ENCODE results near the gene SZT2.
"Not testable (repeated sequence)": the region's sequence is repeated elsewhere in the genome, so short reads cannot be mapped to it uniquely, and the experiment has no call there.

Gene SZT2

DNA sequence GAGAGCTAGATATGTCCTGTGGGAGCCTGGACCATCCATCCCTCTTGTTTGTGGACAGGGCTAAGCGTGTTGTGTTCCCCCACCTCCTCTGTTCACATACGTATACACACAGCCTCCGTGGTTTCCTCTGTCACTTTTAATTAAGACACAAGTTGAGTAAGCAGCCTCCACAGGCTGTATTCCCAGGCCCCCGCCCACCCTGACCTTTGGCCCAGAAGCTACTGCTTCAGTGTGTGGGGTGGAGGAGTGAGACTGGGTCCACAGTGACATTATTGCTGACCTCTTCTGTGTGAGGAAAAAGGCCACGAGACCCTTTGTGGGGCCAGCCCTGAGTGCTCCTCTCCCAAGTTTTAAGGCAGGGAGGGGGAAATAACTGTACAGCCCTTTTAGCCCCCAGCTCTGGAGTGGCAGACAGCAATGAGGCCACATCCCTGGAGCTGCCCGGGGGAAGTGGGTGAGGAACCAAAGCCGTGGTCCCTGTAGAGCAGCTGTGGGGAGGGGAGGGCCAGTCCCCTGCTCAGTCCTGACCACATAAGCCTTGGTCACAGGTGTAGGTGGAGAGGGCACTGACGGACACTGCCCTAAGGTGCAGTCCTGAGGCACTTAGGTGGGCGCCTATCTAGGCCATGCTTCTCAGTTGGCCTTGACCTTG is 26.3 kb upstream of the SZT2 start:
- DNase-seq, result no peak

- no peak for DNase-seq
Observed at GRCh38 chr1:43363935-43364525, 25.7 kb upstream of the SZT2 start.

DNA sequence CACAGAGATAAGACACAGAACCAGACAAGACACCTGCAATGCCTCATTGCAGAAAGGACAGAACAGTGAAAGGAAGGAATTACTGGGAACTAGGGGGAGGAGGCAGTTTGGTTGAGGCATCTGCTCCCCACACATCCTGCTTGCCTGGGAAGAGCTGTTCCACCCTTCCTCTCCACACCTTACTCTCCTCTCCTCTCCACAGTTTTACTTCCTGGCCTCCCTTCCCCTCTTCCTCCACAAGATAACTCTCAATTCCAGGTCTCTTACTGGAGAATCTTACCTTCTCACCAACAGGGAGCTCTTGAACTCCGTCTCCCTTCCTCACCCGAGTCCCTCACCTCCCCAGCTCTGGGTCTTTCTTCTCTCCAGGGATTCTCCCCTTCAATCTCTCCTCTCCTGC is 24.0 kb upstream of the SZT2 start:
- DNase-seq, result no peak

DNA sequence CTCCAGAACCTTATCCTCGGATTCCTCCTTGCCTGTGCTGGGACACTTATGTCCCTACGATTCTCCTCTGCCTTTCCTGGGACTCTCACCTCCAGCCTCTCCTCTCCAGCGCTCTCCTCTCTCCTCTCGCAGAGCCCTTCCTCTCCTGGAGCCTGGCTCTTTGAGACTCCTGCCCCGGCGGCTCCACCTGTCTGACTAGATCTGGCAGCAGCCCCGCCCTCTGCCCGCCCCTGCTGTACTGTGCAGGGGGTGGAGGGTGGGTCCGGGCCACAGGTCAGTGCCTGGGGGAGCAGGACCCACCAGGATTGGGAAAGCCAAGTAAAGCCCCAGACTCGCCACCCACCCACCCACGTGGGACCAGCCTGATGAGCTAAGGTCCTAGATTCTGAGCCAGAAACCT is 23.5 kb upstream of the SZT2 start:
- no peak for DNase-seq

- no peak for DNase-seq
Observed at GRCh38 chr1:43366601-43367025, 23.1 kb upstream of the SZT2 start.

DNA sequence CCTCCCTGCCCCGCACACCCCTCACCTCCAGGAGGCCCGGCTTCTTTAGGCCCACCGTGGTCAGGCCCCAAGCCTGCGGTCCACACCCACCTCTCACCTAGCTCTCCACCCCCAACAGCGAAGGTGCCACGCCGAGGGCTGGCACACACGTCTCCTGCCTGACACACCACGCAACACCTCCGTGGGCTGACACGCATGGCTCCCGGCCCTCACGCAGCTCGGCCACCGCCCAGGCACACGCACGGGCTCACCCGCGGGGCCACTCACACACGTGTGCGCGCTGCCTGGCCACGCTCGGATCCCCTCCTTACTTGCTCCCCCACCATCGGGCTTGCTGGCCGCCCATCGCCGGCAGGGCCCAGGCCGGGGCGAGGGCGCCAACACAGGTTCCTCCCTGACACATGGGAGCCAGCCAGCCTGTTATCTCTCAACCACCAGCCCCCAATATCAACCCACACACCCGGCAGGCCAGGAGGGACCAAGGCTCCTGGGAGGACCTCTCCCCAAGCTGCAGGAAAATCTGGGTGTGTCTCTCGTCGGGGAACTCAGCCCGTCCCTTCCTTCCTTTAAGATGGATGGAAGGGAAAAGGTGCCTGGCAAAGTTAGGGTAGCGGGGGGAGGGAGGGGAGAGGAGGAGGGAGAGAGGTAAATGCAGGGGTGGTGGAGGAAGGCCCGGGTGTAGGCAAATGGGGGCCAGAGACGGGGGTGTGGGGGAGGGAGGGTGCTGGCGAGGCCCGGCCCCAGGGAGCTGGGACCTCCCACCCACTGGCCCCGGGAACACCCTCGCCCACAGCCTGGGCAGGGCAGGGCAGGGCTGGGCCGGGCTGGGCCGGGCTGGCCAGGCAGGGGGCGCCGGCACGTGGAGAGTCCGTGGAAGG is 22.4 kb upstream of the SZT2 start:
- DNase-seq, result no peak

DNA sequence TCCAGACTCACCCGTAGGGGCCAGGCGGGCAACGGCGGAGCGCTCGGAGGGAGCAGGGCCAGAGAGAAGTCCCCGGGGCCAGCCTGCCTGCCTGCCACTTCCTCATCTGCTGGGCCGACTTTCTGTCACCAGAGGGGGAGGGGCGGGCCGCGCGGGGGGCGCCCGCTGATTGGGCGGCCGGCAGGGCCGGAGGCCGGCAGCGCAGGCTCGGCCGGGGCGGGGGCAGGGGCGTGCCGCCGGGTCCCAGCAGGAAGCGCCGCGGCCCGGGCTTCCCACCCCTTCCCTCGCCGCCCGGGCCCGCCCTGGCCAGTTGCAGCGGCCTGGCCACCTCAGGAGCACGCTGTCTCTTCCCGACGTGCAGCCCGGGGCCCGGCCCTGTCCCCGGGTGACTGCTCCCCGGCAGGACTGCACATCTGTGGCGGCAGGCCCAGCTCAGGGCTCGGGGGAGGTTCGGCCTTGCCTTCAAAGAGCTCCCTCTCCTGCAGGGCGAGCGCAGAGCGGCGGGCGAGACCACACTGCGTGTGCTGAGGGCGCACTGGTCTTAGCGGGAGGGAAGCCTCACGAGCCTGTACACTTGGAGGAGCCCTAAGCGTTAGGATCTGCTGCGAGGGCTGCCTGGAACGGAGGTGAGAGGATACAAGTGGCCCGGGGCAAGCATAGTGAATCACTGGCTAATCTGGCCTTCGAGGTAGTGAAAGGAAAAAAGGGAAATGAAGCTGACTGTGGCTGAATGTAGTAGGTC is 21.6 kb upstream of the SZT2 start, which contains the start of gene ELOVL1:
Gene ELOVL1, minus strand, starts transcription at position 108 of the 742 bp plus-strand sequence. CDS start 2,402 bp downstream, outside the sequence.
- DNase-seq, result peak; percentile 85

GRCh38 chr1:43368646-43369020 is 21.1 kb upstream of the SZT2 start:
- DNase-seq, result no peak

GRCh38 chr1:43369779-43370178 is 19.9 kb upstream of the SZT2 start:
- not testable (repeated sequence) for DNase-seq

- DNase-seq, result no peak
Observed at GRCh38 chr1:43370564-43370963, 19.1 kb upstream of the SZT2 start.

- no peak for DNase-seq
Observed at GRCh38 chr1:43372172-43372571, 17.5 kb upstream of the SZT2 start.

- DNase-seq, result no peak
Observed at GRCh38 chr1:43373066-43373940, 16.4 kb upstream of the SZT2 start.

DNA sequence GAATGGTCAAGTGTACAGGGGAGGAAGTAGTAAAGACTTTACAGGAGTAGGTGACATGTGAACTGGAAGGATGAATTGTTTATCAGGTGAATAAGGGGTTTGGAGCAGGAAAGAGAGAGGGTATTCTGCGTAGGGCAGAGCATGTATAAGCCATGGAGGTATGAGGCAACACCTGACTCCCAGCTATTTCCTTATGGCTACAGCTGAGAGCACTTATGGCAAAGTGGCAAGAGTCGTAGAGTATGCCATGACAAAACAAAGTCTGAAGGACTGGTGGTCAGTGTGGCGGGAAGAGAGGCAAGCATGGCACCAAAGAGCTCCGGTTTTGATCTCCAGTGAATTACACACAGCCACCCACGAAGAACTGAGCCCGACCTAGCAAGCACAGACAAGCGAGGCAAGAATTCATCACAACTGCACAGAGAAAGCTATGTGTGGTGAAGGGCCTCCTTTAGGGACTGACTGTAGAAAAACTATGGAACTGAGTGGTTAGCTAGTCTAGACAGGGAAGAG is 12.9 kb upstream of the SZT2 start:
- no peak for DNase-seq

DNA sequence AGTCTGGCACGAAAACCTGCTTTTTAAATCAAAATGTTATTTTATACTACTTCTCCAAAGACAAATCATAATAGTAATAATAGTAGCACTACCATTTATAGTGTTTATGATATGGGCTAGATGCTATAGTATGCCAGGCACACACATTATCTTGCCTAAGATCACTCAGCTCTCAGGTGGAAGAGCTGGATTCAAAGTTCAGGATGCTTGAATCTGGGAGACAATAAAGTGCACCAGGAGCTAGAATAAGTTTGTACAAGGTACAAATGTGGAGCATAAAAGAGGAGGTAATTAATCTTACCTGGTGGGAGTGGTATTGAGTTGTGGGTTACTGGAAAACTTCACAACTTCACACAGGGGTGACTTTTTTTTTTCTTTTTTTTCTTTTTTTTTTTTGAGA is 11.9 kb upstream of the SZT2 start:
- DNase-seq, result no peak

GRCh38 chr1:43379476-43379875 is 10.2 kb upstream of the SZT2 start:
- no peak for DNase-seq

DNA sequence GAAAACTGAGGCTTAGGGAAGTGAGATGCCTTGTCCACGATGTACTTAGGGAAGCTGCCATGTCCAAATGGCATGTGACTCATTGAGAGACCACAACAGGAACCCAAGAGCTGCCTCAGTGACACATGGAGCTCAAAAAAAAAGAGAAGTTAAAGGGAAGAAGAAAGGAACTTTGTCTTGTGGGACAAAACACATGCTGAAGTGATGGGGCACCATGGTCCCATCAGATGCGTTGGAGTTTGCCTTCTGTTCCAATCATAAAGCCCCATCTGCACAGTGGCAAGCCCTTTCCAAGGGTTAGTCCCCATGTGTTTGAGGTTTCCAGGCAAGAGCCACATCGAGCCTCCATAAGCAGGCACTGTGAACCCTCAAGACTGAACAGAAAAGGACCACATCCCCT is 8.1 kb upstream of the SZT2 start:
- DNase-seq, result no peak

GRCh38 chr1:43382027-43382779 is 7.5 kb upstream of the SZT2 start:
- DNase-seq, result peak; percentile 31

DNA sequence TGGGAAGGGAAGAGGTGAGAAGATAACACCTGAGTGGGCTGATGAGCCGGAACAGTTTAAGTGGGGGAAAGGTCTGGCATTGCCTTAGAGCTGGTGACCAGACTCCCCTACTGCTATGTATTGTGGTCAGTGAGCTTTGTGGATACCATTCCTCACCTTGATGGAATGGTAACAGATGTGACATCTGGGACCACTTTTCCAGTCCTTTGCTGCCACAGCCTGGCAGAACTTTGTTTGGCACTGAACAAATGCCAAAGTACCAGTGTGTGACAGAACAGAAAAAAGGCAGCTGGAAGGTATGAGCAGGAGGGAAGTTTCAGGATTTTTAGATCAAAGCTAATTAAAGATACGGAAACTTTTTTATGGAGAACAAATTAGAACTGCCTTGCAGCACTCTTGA is 6.2 kb upstream of the SZT2 start:
- DNase-seq, result no peak

DNA sequence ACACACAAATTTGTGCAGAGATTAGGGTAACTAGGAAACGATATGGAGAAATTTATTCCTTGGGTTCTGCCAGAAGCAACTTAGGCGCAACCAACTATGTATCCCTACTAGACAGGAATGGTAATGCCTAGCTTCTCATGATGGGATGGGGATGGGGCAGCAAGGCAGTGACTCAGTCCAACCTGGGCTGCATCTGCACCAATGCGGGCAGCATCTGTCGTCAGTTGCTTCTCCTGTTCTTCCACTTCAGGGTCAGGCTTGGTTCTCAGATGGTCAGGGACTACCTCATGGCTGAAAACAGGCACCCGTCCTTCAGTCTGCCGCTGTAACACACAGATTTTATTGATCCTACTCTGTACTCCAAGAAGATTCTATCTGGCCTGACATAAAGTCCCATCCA is 3.0 kb upstream of the SZT2 start:
- no peak for DNase-seq

GRCh38 chr1:43387976-43388599 is 1.6 kb upstream of the SZT2 start:
- no peak for DNase-seq

GRCh38 chr1:43388613-43389012 is 1.1 kb upstream of the SZT2 start:
- DNase-seq, result no peak

Data from NCI-H1092 treated with DMSO at 0.1 percent for 48 hours (cell line).